Activated CD4-positive, alpha-beta T cell treated with anti-CD3 and anti-CD28 coated beads, Interleukin-2, amount 50 U/mL, for 1 hour (primary cell): ENCODE measurements around the gene ADAM11.

ENCODE experiments used
- DNase-seq: peaks from one replicate; pipeline ENCODE4 v3.0.0-alpha.2; 2020

Gene ADAM11

DNA sequence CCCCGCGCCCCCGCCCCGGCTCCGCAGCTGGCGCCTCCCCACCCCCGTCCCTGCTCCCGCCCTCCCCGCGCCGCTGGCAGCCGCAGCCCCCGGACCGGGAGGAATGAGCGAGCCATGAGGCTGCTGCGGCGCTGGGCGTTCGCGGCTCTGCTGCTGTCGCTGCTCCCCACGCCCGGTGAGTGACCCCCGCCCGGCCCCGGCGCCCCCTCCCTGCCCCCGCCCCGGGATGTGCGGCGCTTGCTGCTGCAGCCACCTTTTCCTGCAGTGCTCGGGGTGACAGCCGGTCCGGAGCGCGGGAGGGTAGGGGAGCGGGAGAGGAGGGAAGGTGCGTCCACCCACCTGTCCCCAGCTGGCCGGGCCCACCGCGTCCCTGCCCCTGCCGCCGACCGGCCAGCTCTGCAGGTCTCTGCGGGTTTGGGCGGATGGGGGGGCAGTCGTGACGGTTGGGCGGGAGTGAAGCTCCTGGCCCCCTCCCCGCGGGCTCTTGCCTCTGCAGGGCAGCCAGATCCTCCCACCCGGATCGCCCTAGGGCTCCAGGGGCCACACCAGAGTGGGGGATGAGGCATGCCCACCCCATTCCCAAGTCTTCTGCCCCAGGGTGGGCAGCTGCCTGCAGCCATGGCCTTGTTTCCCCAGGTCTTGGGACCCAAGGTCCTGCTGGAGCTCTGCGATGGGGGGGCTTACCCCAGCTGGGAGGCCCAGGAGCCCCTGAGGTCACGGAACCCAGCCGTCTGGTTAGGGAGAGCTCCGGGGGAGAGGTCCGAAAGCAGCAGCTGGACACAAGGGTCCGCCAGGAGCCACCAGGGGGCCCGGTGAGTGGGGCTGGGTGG, 513 bp downstream of the ADAM11 start:
- DNase-seq = no peak

DNA sequence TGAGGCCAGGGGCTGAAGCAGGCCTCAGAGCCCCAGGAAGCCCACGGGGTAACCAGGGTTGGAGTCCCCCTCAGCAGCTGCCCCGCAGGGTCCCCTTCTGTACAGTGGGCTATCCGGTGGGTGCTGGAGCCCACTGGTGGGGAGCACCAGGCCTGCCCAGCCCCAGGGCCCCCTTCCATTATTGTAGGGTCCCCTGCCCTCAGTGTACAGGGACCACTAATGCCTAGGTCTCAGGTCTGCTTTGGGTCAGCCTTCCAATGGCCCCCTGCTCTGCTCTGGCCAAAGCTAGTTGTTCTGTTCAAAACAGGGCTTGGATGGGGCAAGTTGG, 1.1 kb downstream of the ADAM11 start:
- DNase-seq = no peak

DNA sequence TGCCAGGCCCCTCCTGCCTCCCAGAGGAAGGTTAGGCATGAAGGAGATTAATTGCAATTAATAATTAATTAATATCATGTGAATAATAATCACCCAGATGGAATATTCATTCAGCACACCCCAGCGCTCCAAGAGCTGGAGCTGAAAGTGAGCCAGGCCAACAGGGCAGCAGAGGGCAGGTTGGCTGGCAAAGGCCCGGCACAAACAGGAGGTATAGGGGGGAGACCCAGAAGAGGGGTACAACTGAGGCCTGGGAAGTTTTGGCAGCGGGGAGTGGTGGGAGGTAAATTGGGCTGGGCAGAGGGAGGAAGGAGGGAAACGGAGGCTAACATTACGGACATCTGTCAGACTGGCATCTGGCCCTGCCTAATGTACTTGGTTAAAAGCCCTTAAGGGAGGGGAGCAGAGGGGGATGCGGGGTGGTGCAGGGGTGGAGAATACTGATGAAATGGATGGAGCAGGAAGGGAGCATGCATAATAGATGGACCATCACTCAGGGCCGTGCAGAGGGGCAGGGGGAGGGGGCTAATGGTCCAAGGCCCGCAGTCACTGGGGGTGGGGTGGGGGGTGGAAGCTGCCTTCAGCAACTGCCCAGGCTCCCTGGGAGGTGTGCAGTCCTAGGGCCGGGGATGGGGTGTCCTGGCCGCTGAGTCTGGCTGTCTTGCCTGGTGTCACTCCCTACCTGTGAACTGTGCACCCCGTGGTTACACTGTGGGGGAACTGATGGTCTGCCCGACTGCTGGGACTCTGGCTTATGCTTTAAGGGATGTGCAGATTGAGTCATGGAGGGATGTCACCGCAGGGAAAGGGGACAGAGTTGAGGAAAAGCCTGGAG, 1.9 kb downstream of the ADAM11 start:
- DNase-seq = no peak

DNA sequence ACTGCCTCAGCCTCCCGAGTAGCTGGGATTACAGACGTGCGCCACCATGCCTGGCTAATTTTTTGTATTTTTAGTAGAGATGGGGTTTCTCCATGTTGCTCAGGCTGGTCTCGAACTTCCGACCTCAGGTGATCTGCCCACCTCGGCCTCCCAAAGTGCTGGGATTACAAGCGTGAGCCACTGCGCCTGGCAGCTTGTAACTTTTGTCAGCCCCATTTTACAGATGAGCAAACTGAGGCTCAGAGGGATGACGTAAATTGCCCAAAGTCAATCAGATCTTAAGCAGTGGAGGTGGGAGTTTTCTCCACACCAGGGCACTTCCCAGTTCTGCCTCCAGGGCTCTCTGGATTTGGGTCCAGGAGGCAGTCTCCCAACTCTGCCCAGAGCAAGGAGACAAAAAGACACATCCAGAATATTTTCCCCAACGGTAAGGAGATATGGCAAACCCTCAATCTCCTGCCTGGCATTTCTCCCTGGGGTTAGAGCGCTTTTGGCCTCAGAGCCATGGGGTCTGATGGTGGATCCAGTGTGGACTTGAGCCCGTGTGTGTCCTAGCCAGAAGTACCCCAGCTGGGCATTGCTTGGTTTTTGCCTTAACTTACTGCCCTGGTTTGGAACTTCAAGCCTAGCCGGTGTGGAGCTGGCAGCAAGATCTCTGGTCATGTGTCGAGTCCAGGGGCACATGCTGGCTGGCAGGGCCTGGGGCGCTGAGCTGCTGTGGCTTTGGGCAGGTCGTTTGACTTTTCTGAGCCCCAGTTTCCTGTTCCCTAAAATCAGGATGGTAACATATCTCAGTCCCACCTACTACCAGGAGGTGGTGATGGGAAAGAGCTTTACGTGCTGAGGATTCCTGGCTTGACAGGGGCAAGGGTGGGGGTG, 3.4 kb downstream of the ADAM11 start:
- DNase-seq = no peak

DNA sequence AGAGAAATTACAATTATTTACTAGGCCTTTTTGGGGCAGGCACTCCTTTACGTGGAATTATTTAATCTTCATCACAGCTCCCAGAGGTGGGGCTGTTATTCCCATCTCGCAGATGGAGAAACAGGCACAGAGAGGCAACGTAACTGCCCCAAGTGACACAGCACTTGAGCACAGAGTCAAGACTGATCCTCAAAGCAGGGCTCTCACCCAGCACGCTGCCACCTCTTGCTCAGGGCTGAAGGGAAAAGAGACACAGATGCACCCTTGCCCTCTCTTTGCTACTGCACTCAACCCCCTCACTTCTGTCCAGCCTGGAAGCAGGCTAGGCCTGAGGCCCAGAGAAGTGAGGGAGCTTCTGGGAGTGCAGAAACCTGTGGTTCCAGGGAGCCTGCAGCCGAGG, 4.4 kb downstream of the ADAM11 start:
- DNase-seq = no peak

DNA sequence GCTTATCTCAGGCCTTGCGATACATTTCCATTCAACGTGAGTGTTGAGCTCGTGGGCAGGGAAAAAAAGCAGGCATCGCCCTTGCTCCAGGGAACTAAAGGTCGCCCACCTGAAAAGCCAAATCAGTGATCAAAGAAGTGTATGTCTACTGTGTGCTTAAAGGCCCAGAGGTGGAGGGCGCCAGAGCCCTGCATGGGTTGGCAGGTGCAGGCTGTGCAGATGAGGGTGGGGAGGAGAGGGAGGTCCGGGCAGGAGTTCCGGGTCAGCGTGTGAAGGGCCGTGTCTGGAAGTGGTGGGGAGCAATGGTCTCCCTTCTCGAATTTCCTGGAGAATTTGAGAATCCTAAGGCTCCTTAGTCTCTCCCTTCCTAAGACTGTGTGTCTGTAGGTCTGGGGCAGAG, 7.2 kb downstream of the ADAM11 start:
- no peak for DNase-seq

DNA sequence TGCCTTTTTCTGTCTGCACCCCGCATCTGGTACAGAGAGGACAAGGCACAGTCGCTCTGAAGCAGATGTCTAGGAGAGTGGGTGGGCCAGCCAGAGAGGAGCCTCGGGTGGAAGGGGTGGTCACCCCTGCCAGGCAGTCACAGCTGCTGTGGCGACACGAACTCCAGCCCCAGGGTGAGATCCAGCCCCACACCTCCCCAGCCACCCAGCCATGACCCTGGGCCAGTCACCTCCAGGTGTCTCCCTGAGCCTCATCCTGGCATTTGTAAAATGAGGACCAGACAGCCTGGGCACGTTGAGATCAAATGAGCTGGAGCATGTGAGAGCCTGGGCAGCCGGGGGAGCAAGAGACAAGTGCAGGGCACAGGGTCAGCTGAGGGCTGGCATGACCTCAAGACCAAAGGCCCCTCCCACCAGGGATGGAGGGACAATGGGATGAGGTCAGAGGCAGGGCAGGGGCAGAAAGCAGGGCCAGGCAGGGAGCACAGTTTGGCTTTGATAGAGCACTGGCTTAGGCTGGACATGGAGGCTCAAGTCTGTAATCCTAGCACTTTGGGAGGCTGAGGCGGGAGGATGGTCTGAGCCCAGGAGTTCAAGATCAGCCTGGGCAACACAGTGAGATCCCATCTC, 7.7 kb downstream of the ADAM11 start:
- DNase-seq = no peak

DNA sequence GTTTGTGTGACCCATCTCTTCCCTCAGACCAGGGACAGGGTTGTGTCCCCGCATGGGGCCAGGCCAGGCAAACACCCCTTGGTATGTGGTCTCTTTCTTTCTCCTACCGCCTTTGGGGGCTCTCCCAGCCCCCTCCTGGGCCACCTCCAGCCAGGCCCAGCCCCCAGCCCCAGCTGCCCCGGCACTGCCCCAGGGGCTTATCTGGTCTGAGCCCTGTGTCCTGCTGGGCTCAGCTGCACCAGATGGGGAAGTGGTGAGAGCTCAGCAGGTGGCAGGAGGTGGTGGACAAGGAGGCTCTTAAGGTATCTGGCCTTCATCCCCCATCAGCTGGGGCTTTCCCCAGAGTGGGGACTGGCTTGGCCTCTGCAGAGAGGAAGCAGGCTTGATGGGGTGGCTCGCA, 8.7 kb downstream of the ADAM11 start:
- no peak for DNase-seq

DNA sequence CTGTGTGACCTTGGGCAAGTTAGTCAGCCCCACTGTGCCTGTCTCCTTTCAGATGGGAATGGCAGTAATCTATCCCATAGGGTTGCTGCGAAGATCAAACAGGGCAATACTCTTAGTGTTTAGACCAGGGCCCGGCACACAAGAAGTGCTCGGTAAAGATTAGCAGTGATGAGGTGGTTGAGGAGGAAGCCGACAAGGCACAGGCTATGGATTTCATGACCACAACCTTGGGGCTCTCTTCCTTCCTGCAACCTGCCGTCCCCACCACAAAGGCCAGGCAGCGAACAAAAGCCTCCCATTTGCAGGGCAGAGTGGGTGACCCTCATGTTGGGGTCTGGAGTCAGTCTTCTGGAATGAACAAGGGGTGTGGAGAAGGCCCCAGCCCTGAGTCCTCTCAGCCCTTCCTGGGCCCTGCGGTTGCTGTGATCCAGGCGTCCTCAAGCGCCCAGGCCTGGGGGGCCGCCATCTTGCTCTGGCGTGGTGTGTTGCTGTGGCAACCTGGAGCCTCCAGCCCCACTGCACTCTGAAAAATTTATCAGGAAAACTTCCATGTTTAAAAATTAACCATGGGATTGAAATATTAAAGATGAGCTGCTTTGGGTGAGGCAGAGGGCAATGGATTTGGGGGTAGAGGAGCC, 9.8 kb downstream of the ADAM11 start:
- no peak for DNase-seq

DNA sequence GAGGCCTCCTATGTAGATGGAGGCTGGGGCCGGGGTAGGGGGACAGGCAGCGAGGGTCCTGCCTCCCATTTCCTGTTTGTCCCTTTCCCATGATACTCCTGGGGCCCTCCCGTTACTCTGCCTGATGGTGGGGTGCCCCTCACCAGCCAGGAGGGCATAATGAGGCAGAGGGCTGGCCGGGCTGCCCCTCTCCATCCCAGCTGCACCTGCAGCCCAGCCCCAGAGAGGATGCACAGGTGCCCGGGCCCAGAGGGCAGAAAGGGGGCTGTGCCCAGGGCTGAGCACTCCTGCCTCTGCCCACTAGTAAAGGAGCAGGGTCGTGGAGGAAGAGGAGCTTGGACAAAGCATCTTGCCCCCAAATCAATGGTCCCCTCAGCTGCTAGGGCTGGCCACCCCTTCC, 10.4 kb downstream of the ADAM11 start:
- no peak for DNase-seq

DNA sequence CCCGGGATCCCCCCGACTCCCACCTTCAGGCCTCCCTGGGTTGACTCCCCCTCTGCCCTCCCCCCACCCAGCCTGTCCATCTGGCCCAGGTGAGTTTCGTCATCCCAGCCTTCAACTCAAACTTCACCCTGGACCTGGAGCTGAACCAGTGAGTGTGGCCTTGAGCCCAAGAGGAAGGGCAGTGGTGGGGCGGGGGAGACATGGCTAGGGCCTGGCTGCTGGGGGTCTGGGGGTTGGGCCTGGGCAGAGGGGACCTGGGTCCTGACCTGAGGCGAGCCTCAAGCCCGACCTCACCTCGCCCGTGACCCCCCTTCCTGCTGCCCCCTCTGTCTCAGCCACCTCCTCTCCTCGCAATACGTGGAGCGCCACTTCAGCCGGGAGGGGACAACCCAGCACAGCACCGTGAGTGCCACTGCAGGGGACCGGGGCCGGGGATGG, 10.9 kb downstream of the ADAM11 start:
- no peak for DNase-seq

DNA sequence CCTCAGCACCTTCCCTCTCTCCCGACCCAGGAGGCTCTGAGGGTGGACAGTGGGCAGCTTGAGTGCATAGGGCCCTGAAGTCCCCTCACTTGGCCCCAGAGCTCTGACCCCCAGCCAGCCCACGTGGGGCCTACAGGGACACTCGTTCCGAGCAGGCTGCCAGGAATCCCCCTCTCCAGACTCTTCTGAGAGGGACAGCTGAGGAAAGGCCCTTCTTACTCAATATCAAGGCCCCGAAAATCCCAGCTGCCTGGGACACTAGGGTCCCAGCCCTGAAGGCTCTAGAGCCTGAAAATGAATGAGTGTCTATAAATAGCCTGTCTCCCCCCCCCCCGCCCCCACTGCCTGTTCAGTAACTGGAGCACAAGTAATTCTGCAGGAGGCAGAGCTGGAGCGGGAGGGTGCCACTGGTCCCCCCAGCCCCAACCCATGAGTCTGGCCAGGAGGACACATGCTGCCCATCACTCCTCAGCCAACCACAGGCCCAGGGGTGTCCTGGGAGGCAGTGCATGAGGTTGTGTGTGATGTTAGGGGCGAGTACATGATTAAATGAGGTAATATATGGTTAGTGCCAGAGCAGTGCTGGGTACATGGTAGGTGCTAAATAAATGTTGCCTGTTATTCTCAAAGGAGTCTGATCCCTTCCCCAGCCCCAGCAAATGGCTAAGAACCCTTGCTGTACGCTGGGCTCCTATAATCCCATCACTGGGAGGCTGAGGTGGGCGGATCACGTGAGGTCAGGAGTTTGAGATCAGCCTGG, 11.6 kb downstream of the ADAM11 start:
- DNase-seq = no peak

DNA sequence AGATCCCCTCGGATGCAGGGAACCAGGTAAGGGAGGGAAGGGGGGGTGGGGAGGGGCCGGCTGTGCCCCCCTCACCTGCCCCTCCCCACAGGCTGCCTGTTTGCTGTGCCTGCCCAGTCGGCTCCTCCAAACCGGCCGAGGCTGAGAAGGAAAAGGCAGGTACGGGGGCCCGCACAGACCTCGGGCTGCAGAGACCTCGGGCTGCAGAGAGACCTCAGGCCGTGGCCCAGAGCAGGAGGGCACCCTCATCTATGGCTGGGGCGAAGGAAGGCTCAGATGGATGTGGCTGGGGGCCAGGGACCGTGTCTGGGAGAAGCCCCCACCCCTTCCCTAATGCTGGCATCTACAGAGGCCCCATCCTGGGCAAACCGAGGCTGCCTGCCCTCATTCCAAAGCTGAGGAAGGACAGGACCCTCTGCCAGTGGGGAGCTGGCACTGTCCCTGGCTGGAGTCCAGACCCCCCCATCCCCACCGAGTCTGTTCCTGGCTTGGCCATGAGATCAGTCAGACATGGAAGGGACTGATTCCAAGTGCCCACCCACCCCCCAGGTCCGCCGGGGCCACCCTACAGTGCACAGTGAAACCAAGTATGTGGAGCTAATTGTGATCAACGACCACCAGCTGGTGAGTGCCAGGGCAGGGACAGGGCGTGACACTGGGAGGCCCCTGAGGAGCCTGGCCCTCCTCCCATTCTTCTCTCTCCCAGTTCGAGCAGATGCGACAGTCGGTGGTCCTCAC, 13.7 kb downstream of the ADAM11 start:
- DNase-seq = no peak

DNA sequence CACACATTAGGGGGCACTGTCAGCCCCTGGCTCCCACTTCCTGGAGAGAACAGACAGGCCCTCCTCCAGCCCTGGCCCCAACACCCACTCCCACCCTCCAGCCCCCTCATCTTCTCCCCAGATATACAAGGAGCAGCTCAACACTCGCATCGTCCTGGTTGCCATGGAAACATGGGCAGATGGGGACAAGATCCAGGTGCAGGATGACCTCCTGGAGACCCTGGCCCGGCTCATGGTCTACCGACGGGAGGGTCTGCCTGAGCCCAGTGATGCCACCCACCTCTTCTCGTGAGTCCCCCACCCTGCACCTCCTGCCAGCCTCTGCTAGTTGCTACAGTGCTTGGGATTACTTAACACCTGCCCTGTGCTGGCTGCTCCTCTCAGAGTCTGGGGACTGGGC, 14.4 kb downstream of the ADAM11 start:
- DNase-seq = no peak

DNA sequence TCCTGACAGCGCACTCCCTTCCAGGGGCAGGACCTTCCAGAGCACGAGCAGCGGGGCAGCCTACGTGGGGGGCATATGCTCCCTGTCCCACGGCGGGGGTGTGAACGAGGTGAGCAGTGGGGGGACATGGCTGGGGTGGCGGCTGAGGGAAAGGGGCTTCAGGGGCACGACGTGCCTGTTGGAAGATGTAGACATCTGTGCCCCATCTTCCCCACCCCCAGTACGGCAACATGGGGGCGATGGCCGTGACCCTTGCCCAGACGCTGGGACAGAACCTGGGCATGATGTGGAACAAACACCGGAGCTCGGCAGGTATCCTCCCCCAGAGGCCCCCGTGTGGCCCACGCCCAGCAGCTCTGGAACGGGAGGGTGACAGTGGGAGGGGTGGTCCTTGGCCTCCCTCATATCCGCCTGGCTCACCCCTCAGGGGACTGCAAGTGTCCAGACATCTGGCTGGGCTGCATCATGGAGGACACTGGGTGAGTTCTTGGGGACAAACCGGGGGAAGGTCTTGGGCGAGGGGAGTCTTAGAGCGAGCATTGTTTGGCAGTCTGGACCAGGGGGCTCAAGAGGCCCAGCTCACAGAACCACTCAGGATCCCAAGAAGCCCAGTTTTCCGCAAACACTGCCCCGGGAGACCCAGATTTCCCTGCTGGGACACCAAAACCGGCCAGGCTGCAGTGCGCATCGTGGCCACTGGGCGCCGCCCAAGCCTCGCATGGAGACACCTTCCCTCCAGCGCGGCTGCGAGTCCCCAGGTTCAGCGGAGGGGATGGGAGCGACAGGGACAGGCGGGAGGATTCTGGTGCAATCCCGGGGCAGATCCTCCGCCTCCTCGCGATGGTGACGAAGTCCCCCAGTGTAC, 15.7 kb downstream of the ADAM11 start:
- peak; percentile 87 for DNase-seq

DNA sequence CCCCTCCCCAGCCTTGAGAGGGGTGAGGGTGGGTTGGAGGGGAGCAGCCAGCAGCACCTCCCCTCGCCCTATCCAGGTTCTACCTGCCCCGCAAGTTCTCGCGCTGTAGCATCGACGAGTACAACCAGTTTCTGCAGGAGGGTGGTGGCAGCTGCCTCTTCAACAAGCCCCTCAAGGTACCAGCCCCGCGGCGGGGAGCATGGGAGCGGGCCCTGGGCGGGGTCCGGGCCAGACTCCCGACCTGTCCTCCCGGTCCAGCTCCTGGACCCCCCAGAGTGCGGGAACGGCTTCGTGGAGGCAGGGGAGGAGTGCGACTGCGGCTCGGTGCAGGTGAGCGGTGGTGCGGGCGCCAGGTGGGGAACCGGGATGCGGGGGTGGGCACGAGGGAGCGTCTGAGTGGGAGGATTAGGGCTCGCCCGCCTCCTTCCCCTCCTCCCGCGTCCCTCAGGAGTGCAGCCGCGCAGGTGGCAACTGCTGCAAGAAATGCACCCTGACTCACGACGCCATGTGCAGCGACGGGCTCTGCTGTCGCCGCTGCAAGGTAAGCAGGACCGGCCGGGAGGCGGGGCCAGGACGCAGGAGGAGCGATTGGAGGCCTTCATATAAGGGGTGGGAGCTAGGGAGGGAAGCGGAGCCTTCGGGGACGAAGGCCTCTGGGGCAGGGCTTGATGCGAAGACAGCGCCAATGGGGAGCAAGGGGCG, 16.5 kb downstream of the ADAM11 start:
- DNase-seq = peak; percentile 97

DNA sequence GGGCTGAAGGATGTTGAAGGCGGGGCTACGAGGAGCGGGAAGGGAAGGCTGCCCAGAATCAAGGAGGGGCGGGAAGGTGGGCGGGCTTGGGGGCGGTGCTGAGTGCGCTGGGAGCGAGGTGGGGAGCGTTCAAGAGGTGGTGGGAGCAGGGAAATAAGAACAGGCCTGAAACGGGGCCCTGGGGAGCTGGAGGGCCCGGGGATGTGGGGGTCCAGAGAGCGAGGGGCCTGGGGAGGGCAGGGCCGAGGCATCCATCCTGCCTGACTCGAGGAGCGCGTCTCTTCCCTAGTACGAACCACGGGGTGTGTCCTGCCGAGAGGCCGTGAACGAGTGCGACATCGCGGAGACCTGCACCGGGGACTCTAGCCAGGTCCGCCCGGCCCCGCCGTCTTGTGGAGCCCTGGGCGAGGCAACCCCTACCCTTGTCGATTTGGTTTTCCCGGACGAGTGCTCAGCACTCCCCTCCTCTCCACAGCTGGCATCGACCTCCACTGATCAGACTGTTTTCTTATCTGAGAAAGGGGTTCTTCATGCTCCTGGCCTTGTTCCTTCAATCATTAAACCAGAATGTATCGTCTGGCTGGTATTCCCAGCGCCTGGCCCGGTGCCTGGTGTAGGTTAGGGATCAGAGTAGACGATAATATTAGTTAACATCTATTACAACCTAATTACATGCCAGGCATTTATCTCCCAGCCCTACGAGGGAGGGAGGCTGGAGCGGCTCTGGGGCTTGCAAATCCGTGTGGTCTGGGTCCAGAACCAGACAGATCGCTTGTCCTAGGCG, 17.2 kb downstream of the ADAM11 start:
- DNase-seq = no peak
